Activated CD8-positive, alpha-beta memory T cell treated with anti-CD3 and anti-CD28 coated beads, Interleukin-2, amount 50 U/mL, for 24 hours (primary cell): ENCODE measurements around the gene MADCAM1.

Source experiments
- DNase-seq: peaks from one replicate; pipeline ENCODE4 v3.0.0-alpha.2; 2020; ENCODE audit errors: extremely low read depth

The MADCAM1 gene

DNA sequence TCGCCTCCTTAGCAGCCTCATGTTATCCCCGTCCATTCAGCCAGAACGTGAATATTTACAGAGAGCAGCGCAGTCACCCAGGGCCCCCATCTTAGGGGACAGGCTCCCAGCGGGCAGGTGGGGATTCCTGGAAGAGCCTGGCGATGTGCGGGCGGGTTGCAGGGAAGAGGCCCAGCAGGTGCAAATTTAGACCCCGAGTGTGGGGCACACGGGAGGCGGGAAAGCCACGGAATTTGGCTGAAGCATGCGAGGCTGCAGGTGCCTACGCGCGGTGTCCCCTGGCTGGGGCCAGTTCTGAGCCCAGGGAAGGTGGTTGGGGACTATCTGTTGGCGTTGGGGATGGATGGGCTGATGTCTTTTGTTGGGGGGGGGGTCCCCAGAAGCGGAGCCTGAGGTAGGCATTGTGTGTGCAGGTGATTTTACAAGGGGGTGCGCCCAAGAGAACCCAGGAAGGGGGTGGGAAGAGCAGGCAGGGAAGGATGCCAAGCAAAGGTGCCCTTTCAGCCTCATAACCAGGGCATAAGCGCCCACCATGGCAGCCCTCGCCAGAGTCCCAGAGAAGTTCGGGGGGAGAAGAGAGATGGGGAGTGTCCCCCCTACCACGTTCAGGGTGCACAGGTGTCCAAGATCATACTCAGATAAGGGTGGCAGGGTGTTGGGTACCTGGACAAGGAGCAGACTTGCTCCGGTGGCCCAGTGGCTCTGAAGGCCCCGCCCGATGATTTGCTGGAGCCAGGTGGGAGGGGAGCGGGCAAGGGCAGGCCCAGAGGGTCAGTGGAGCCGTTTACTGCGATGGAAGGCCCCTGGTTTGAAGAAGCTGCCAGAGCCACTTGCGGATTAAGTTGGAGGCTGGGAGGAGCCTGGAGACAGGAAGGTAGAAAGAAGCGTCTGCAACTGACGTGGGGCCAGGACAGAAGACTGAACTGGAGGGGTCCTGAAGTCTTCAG lies 12.2 kb downstream of the MADCAM1 start:
- DNase-seq: no peak

DNA sequence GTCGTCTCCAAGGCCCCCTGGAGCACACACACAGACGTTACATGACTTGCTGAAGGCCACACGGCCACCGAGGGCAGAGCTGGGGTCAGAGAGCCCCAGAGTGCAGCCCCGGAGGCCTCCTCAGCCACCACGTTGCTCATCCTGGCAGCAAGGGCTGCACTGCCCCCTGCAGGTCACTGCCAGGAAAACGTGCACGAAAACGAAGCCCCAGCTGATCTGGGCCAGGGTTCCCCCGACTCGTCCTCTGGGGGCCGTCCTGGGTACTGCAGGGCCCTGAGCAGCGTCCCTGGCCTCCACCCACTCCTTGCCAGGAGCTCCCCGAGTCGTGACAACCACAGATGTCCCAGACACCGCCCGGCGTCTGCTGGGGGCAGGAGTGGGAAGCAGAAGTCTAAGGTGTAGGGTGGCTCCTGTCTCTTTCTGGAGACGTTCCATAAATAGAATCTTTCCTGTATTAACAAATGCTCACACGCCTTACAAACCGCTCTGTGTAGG lies 14.4 kb downstream of the MADCAM1 start:
- DNase-seq: peak; percentile 83

DNA sequence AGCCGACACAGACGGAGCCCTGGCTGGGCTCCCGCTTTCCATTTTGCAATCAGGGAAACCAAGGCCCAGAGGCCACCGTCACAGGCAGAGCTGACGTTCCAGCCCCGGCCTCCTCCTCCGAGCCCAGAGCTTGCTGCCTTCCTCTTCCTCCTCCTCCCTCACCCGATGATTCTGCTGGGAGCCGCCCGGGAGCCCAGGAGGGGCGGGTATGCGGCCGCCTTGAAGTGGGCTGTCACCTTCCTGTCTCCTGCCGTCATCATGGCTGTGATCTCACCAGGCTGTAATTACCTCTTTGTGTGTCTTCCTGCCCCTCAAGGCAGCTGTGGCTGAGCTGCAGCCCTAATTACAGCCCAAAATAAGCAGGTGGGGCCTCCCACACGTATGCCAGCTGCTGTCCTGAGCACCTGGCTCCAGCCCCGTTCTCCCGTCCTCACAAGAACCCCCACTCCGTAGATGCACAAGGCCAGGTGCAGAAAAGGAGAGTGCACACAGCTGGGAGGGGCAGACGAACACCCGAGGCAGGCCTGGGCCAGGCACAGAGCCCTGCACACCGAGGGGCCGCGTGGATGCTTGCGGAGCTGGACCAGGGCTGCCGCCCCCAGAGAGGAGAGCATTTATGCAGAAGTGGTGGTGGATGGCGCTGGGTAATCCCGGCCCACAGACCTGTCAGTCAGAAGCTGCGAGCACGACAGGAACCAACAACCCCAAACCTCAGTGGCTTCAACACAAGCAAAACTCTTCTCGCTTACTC lies 15.0 kb downstream of the MADCAM1 start:
- DNase-seq: peak; percentile 52

DNA sequence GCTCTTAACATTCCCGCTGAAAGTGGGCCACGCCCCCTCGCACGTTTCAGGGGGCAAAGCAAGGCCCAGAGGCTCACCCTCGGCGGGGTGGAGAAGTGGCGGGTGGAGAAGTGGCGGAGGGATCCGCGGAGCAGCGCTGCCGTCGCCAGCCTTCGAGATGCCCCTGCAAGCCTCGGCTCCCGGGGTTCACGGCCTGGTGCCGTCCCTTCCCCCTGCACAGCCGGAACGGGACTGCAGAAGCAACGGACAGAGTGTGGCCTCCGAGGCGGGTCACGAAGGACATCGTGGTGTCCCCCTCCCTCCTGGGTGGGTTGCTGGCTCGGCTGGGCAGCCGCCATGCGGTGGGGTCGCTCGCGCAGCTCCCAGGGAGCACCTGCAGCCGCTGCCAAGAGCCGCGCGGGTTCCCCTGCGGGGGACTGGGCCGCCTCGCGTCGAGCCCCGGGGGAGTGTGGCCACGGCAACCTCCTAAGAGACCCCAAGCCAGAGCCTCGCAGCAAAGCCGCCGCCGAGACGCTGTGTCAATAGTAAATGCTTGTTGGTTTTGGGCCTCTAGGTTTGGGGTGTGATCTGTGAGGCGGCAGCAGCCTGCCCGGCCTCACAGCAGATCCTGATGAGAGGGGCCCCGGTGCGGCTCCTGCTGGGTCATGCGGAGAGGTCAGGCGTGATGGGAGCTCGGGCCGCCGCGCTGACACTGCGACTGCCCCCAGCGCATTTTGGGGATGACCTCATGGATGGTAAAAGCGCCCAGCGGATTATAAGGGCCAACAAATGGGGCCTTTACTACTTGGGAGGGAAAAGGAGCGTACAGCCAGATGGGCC lies 16.5 kb downstream of the MADCAM1 start:
- no peak for DNase-seq

DNA sequence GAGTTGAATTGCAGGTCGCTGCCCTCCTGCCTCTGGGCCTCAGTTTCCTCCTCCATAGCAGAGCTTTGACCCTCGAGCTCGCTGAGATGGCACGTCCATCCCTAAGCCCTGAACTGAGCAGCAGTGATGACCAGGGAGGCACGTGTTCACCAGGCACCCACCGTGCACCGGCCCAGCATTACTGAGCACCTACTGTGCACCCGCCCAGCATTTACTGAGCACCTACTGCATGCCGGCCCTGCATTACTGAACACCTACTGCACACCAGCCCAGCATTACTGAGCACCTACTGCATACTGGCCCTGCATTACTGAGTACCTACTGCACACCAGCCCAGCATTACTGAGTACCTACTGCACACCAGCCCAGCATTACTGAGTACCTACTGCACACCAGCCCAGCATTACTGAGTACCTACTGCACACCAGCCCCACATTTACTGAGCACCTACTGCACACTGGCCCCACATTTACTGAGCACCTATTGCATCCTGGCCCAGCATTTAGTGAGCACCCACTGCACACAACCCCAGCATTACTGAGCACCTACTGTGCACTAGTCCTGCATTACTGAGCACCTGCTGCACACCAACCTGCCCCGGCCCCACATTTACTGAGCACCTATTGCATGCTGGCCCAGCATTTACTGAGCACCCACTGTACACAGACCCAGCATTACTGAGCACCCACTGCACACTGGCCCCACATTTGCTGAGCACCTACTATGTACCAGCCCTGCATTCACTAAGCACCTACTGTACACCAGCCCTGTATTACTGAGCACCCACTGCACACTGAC lies 17.3 kb downstream of the MADCAM1 start:
- no peak for DNase-seq

DNA sequence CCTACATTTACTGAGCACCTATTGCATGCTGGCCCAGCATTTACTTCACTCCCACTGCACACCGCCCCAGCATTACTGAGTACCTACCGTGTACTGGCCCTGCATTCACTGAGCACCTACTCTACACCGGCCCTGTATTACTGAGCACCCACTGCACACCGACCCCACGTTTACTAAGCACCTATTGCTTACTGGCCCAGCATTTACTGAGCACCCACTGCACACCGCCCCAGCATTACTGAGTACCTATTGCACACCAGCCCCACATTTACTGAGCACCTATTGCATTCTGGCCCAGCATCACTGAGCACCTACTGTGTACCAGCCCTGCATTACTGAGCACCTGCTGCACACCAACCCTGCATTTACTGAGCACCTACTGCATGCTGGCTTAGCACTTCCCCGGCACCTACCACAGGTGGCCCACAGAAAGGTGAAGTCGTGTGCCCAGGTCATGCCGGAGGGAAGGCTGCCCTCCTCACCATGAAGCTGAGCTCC lies 17.9 kb downstream of the MADCAM1 start:
- DNase-seq: no peak

DNA sequence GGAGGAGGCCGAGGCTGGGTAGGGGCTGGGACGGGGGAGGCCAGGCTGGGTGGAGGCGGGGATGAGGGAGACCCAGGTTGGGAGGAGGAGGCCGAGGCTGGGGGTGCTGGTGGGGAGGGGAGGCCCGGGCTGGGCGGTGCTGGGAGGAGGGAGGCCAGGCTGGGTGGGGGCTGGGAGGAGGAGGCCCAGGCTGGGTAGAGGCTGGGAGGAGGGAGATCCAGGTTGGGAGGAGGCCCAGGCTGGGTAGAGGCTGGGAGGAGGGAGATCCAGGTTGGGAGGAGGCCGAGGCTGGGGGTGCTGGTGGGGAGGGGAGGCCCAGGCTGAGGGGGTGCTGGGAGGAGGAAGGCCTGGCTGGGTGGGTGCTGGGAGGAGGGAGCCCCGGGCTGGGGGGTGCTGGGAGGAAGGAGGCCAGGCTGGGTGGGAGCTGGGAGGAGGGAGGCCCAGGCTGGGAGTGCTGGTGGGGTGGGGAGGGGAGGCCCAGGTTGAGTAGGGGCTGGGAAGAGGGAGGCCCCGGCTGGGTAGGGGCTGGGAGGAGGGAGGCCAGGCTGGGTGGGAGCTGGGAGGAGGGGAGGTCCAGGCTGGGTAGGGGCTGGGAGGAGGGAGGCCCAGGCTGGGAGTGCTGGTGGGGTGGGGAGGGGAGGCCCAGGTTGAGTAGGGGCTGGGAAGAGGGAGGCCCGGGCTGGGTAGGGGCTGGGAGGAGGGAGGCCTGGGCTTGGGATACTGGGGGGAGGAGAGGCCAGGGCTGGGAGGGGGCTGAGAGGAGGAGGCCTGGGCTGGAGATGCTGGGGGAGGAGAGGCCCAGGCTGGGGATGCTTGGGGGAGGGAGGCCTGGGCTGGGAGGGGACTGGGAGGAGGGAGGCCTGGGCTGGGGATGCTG lies 21.7 kb downstream of the MADCAM1 start:
- no peak for DNase-seq

DNA sequence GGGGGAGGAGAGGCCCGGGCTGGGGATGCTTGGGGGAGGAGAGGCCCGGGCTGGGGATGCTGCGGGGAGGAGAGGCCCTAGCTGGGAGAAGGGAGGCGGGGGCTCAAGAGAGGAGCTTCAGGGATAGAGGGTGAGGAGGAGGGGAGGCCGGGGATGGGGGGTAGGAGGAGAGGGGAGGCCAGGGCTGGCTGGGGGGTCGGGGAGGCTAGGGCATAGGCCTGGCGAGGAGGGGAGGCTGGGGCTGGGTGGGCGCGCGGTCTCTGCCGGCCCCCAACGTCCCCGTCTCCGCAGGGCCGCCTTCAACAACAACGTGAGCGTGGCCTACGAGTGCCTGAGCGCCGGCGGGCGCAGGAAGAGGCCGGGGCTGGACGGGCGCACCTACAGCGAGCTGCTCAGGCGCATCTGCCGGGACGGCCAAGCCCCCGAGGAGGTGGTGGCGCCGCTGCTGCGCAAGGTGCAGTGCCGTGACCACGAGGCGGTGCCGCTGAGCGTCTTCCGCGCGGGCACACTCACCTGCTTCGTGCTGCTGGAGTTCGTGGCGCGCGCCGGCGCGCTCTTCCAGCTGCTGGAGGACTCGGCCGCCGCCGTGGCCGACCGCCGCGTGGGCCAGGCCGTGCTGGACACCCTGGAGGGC lies 22.4 kb downstream of the MADCAM1 start:
- DNase-seq: no peak

DNA sequence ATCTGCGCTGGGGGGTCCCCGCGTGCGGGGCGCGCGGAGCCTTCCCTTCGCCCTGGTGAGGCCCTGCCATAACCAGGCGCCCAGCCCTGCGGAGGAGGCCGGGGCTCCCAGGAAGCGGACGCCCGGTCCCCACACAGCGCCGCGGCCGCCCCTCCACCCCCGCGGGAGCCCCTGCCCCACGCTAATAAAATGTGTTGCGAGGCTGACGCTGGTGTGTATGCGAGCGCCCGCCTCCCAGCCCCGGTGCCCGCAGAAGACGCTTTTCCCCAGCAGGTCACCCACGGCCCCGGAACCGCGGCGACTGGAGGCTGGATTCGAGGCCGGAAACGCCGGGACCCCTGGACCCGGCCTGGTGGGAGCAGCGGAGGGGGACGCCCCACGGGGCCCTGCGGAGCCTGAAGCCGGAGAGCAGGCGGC lies 23.2 kb downstream of the MADCAM1 start:
- DNase-seq: no peak

DNA sequence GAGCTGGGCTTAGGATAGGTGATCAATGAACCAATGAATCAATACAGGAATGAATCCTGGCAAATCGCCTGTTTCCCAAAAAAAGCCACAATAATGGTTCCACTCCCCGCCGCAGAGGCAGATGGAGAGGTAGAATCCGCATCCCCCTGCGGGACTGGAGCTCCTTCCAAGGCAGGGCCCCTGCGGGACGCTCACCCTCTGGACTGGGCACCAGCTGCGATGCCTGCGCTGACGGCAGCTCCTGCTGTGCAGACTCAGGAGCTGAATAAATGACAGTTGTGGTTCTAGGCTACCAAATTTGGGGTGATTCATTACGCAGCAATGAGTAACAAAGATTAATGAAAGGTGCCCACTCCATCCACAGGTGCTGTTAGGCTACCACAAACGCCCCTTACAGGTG lies 26.4 kb downstream of the MADCAM1 start:
- DNase-seq: no peak

DNA sequence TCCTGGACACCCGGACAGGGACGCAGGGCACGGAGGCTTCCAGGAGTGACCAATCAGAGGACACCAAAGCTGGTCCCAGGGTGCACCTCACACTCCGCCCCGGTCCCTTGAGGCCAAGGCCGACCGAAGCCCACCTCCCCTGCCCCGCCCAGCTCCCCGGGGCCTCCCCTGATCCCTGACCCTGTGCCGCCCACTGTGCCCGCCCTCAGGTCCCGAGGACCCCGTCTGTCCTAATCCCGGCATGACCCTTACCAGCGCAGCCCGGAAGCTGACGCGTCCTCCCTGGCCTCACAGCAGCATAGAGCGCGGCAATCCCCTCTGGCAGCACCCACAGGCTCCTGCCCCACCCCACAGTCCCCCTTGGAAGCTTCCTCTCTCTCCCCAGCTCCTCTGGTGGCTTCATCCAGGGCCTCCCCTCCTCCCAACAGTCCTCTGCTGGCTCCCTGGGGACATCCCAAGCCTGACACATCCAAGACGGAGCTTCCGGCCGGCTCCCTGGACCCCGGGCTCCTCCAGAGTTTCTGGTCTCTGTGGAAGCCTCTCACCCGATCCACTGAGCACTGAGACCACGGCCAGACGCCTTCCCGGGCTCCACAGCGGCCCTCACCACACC lies 27.9 kb downstream of the MADCAM1 start:
- no peak for DNase-seq

DNA sequence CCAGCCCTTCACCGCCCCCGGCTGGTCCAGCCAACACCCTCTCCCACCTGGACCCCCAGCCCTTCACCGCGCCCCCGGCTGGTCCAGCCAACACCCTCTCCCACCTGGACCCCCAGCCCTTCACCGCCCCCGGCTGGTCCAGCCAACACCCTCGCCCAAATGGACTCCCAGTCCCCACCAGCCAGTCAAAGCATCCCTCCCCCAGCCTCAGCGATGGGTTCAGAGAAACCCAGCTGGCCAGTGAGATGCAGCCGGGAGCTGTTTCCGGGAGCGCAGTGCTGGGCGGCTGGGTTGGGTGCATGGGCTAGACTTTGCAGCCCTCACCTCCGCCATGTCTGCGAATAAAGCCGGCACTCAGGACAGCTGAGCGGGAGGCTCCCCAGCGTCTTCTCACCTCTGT lies 28.7 kb downstream of the MADCAM1 start:
- DNase-seq: no peak

DNA sequence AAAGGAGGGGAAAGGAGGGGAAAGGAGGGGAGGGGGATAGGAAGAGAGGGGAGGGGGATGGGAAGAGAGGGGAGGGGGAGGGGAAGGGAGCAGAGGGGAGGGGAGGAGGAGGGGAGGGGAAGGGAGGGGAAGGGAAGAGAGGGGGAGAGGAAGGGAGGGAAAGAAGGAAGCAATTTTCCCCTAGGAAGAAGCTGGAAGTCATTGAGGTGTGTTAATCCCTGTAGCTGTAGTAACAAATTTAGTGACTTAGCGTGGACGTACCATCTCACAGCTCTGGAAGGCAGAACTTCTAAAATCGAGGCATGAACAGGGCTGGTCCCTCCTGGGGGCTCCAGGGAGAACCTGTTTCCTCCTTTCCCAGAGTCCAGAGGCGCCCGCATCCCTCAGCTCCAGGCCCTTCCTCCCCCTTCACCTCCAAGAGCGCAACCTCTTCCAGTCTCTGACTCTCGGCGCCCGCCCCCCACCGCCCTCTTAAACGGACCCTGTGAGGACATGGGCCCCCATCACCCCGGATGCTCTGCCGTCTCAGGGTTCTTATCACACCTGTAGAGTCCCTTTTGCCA lies 29.7 kb downstream of the MADCAM1 start:
- DNase-seq: no peak

DNA sequence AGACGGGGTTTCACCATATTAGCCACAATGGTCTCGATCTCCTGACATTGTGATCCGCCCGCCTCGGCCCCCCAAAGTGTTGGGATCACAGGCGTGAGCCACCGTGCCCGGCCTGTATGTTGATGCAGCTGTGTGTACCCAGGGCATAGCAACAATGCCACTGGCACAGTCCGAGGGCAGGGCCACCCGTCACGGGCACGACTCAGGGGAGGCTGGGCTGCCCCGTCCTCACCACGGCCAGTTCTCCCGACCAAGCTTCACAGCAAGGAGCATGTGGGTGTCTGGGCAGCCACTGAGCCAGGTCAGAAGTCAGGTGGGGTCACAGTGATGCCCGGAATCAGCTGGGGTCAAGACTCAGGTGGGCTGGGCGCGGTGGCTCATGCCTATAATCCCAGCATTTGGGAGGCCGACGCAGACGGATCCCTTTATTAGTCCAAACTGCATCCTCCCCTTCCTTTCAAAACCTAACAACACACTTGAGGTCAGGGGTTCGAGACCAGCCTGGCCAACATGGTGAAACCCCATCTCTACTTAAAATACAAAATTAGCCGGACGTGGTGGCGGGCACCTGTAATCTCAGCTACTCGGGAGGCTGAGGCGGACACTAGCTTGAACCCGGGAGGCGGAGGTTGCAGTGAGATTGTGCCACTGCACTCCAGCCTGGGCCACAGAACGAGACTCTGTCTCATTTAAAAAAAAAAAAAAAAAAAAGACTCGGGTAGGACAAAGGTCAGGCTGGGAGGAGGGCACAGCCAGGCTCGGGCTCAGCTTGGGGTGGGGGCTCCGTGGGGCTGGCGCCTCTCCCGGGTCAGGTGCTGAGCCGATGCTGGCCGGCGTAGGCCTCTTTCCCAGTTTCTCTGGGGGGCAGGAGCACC lies 34.1 kb downstream of the MADCAM1 start:
- DNase-seq: no peak

DNA sequence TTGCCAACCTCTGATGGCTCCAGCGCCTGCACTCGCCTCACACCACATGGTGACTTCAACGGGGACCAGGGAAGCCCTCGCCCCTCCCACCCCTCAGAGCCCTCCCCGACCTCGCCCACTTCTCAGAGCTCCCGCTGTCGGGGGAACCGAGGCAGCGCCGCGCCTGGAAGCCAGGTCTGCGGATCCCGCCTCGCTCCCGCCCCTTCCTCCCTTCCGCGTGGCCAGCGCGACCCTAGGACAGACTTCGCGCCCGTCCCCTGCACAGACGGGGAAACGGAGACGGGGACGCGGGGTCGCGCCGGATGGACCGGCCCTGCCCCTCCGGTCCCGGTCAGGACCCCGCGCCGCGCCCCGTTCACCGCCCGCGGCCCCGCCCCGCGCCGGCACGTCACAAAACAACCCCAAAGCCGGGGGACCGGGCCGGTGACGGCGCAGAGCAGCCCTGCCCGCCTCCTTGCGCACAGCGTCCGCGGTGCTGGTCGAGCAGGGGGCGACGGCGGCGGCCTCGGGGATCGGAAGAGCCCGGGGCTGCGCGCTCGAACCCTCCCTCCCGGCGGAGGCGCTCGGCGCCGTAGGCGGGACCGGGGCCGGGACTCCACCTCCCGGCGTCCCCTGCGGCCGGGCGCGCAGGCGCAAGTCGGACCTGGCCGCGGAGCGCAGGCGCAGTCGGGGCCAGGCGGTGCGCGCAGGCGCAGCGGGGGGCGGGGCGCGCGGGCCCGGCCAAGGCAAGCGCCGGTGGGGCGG lies 34.9 kb downstream of the MADCAM1 start:
- DNase-seq: peak; percentile 57

DNA sequence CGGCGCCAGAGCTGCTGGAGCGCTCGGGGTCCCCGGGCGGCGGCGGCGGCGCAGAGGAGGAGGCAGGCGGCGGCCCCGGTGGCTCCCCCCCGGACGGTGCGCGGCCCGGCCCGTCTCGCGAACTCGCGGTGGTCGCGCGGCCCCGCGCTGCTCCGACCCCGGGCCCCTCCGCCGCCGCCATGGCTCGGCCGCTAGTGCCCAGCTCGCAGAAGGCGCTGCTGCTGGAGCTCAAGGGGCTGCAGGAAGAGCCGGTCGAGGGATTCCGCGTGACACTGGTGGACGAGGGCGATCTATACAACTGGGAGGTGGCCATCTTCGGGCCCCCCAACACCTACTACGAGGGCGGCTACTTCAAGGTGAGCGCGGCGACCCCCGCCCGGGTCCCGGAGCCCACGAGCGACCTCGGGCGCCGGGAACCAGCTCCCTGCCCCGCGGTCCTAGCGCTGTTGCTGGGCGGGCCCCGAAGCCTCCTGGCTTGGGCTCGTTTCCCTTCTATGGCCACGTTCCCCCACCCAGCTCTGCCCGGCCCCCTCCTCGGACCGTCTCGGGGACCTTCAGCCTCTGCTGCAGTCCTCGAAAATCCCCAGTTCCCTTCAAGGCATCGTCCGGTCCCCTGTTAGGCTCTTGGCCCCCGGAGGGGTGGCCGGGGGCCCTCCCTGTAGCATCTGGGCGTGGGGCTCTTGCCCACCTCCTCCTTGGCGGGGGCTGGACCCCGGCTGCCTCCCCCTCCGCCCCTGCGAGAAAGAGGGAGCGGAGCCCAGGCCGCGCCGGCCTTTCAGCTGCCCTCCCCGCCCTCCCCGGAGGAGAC lies 35.7 kb downstream of the MADCAM1 start, which contains the start of gene CDC34:
Gene CDC34, plus strand, starts transcription at position 8 of the 808 bp plus-strand sequence. Its CDS starts 172 bp downstream, at position 180.
- DNase-seq: no peak
